ENCODE data around the gene FOSL2.

The FOSL2 gene

GRCh38 chr2:28377195-28377816 lies 15.4 kb upstream of the FOSL2 start:
- TF ChIP-seq, protein P1, sequence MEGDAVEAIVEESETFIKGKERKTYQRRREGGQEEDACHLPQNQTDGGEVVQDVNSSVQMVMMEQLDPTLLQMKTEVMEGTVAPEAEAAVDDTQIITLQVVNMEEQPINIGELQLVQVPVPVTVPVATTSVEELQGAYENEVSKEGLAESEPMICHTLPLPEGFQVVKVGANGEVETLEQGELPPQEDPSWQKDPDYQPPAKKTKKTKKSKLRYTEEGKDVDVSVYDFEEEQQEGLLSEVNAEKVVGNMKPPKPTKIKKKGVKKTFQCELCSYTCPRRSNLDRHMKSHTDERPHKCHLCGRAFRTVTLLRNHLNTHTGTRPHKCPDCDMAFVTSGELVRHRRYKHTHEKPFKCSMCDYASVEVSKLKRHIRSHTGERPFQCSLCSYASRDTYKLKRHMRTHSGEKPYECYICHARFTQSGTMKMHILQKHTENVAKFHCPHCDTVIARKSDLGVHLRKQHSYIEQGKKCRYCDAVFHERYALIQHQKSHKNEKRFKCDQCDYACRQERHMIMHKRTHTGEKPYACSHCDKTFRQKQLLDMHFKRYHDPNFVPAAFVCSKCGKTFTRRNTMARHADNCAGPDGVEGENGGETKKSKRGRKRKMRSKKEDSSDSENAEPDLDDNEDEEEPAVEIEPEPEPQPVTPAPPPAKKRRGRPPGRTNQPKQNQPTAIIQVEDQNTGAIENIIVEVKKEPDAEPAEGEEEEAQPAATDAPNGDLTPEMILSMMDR (IDR thresholded peaks at IDR 0.05; ENCODE audit: low read depth, low read length), result no peak
- DNase-seq (ENCODE audit: extremely low read depth, low read depth), result no peak

- no peak for DNase-seq (ENCODE audit: extremely low read depth, low read depth)
- TF ChIP-seq, protein P1 (IDR thresholded peaks at IDR 0.05; ENCODE audit: low read depth, low read length), result no peak
These were observed 14.5 kb upstream of the FOSL2 start for GRCh38 chr2:28377984-28378678.

DNA sequence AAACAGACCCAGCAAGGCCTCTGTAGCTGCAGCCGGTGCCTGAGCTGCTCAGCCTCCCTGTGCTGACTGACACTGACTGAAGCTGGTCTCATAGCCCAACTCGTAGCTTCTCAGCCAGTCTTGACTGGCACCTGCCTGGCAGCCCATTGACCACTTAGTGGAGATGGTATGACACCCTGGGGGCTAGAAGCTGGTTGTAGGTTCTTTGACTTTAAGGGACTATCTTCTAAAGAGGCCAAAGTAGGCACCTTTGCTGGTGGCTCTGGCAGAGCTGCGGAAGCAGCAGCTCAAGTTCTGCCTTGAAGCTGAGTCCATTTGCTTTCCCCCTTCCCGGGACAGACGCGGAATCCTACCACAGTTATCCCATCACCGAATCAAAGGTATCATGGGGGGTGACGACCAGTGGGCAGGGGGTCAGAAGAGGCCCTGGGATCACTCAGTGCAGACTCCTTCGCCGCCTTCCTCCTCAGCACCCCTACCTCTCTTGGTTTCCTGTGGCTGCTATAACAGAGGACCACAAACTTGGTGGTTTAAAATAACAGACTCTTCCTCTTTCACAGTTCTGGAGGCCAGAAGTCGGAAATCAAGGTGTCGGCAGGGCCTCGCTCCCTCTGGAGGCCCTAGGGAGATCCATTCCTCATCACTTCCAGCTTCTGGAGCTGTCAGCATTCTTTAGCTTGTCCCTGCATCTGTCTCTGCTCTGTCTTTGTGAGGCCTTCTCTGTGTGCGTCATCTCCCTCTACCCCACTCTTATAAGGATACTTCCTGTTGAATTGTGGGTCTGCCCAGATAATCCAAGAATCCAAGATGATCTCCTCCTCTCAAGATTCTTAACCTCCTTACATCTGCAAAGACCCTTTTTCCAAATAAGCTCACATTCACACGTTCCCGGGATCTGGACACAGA lies 13.7 kb upstream of the FOSL2 start:
- no peak for DNase-seq (ENCODE audit: extremely low read depth, low read depth)
- TF ChIP-seq, protein P1 (IDR thresholded peaks at IDR 0.05; ENCODE audit: low read depth, low read length), result no peak

DNA sequence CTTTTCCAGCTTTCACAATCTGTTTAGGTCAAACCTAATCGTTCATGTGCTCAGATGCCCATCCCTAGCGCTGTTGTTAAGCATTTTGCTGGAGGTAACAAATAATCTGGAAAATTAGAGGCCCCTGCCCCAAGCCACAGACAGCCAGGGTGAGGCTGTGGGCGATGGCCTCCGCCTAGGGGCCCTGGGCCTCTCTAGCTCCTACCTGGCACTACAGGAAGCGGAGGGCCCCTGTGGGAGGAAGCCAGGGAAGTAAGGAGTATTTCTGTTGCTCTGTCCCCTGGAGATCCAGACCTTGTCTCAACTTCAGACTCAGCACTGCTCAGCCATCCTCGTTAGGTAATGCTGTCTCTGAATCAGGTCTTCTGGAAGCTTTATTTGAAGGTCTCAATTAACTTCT lies 12.4 kb upstream of the FOSL2 start:
- TF ChIP-seq, protein P1 (IDR thresholded peaks at IDR 0.05; ENCODE audit: low read depth, low read length), result no peak
- no peak for DNase-seq (ENCODE audit: extremely low read depth, low read depth)

- TF ChIP-seq, protein P1 (IDR thresholded peaks at IDR 0.05; ENCODE audit: low read depth, low read length), result no peak
- no peak for DNase-seq (ENCODE audit: extremely low read depth, low read depth)
These were observed 11.2 kb upstream of the FOSL2 start for GRCh38 chr2:28381225-28382180.

DNA sequence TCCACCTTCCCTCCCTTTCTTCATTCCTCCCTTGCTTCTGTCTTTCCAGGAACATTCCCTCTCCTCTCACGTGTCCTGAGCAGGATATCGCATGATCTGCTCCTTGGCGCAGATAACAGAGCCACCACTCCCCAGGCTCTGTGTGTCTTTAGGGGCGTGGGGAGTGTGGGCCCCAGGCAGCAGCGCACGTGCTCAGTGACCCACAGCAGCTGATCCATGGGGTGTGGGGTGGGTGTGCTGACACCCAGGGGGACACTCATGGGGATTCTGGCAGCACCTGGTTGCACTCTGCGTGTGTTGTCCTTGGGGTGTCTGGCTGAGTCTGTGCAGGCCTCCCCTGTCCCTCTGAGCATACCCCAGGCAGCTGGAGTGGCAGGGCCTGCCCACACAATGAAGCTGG lies 9.9 kb upstream of the FOSL2 start:
- TF ChIP-seq, protein P1 (IDR thresholded peaks at IDR 0.05; ENCODE audit: low read depth, low read length), result no peak
- DNase-seq (ENCODE audit: extremely low read depth, low read depth), result no peak
